ENCODE measurements around the gene CUL5.
"Not testable (repeated sequence)": the region's sequence is repeated elsewhere in the genome, so short reads cannot be mapped to it uniquely, and the experiment has no call there.

Gene CUL5

GRCh38 chr11:108115500-108116140, 106.9 kb downstream of the CUL5 start:
- DNase-seq (ENCODE audit: low spot score), result peak; percentile 86

GRCh38 chr11:108117746-108118371, 109.2 kb downstream of the CUL5 start:
- DNase-seq (ENCODE audit: low spot score), result peak; percentile 44

- DNase-seq (ENCODE audit: low spot score), result not testable (repeated sequence)
Measured at GRCh38 chr11:108120936-108121273, 112.2 kb downstream of the CUL5 start.

DNA sequence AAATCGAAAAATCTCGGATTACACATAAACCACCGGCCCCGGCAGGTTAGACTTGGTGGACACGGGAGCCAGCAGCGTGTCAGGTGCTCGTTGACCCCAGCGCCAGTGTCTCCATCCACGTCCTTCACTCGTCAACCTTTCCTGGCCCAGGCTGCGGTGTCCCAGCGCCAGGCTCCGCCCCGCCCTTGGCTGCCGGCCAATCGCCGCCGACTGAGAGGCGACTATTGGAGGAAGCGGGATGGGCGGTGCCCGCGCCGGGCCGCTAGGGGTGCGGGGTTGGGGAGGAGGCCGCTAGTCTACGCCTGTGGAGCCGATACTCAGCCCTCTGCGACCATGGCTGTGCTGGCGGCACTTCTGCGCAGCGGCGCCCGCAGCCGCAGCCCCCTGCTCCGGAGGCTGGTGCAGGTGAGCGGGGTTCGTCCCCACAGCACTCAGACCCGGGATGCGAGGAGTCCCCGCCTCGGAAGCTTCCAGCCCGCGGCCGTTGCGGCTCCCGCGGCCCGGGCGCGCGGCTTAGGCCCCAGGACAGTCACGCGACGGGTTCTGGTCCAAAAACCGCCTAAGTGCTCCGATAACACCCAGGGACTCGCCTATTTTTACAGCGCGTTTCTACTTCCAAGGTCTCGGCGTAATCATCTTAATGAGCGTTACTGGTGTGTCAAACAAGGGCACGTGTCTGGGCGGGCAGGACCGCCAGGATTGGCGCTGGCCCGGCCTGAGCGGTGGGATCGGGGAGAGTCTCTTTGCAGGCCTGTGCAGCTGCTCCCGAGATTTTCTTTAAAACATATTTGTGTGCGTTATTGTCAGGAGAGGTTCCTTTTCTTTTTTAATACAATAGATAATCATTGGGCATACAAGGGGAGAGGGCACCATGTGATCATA, 112.8 kb downstream of the CUL5 start, which contains the start of gene ACAT1:
TSS of gene ACAT1 (plus strand) at position 294 of the 882 bp plus-strand sequence. CDS start at position 334, 40 bp downstream.
- DNase-seq (ENCODE audit: low spot score), result peak; percentile 89

DNA sequence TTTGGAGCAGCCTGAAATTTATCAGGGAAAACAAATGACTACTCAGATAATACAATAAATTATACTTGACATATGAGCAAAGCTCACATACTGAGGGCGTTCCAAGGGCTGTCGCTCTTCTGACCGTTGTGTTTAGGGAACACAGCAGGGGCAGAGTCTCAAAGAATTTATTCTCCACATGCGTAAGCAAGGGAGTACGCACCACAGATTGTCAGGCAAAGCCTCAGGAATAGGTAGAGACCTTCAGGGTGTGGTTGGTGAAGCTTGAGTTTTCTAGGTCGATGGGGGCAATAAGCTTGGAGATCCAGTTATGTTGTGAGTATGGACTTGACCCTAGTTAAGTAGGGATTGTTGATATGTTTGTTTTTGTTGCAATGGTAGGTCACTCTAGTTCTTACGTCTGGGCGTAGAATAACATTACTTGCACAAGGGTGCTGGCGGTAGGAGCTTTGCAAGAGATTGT, 113.5 kb downstream of the CUL5 start:
- peak; percentile 32 for DNase-seq (ENCODE audit: low spot score)

- DNase-seq (ENCODE audit: low spot score), result no peak
Measured at GRCh38 chr11:108125096-108125495, 116.4 kb downstream of the CUL5 start.

GRCh38 chr11:108128772-108129171, 120.1 kb downstream of the CUL5 start:
- no peak for DNase-seq (ENCODE audit: low spot score)

- no peak for DNase-seq (ENCODE audit: low spot score)
Measured at GRCh38 chr11:108131993-108132392, 123.3 kb downstream of the CUL5 start.

DNA sequence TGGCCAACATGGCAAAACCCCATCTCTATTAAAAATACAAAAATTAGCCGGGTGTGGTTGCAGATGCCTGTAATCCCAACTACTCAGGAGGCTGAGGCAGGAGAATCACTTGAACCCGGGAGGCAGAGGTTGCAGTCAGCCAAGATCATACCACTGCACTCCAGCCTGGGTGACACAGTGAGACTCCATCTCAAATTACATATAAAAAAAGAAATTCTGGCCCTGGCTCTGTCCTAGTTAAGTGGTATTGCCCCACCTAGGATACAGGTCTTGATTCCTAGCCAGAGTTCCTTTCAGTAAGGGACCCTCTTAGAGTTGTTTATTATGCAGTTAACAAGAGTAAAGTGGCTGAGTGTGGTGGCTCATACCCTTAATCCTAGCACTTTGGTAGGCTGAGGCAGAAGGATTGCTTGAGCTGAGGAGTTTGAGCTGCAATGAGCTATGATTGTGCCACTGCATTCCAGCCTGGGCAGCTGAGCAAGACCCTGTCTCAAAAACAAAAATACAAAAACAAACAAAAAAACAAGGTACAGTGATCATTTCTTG, 124.4 kb downstream of the CUL5 start:
- DNase-seq (ENCODE audit: low spot score), result not testable (repeated sequence)

- no peak for DNase-seq (ENCODE audit: low spot score)
Measured at GRCh38 chr11:108135845-108136544, 127.3 kb downstream of the CUL5 start.

DNA sequence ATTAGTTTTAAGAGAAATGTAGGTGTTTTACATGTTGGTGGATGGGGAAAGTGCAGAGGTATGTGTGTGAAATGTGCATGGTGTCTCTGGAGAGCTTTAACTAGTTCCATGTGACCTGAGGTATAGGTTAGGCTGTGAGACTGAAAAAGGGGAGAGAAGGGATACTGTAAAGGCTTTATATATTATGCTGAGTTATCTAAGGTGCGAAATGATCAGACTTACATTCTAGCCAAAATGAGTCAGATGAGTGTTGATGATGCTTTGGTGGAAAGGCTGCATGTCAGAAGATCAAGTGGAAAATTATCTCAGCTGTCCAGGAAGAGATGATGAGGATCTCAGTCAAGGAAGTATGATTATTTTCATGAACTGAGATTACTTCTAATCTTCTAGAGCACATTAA, 128.5 kb downstream of the CUL5 start:
- DNase-seq (ENCODE audit: low spot score), result no peak

DNA sequence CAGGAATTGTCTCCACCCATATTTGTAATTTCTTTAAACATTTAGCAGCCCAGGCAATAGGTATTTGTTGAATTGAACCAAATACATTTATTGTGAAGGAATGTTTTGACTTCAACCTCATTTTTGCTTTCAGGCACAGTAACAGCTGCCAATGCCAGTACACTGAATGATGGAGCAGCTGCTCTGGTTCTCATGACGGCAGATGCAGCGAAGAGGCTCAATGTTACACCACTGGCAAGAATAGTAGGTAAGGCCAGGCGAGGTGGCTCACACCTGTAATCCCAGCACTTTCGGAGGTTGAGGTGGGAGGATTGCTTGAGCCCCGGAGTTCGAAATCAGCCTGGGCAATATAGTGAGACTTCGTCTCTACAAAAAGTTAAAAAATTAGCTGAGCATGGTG, 133.6 kb downstream of the CUL5 start:
- DNase-seq (ENCODE audit: low spot score), result no peak

DNA sequence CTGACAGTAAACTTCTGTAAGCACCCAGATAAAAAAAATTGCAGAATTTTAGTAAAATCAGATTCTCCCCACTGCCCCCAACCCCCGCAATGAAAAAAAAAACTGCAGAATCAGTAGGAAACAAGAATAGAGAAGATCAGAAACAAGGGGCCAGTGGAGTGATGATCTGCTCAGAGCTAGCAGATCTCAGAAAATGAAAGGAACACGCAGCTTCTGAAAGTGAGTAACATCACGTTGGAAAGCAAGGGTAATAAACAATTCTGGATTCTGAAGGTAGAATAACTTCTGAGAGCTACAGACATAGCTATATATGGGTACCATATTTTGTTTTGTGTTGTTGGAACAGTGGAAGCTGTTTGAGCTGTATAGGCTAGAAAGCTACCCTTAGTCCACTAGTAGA, 135.9 kb downstream of the CUL5 start:
- DNase-seq (ENCODE audit: low spot score), result no peak

DNA sequence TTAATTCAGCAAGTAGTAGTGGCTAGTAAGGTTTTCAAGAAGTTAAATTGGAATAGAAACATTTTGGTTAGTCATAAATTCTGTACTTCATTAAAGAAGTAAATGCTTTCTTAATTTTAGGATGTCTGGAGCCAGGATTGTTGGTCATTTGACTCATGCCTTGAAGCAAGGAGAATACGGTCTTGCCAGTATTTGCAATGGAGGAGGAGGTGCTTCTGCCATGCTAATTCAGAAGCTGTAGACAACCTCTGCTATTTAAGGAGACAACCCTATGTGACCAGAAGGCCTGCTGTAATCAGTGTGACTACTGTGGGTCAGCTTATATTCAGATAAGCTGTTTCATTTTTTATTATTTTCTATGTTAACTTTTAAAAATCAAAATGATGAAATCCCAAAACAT, 138.5 kb downstream of the CUL5 start:
- DNase-seq (ENCODE audit: low spot score), result no peak

DNA sequence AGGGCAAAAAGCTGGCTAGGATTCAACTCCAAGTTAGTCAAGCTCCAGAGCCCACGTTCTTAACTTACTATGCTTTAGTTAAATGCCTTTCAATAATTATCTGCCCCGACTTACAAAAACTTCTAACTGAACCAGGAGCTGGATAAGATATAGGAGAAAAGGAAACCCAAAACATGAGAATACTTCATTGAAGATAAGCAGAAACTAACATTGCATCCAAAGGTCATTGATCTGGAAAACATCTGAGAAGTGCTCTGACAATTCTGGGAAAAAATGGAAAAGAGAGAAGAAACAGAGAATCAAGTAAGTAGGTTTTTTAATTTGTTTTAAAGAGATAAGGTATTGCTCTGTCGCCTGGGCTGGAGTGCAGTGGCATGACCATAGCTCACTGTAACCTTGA, 139.9 kb downstream of the CUL5 start:
- DNase-seq (ENCODE audit: low spot score), result no peak

GRCh38 chr11:108154591-108154990, 145.9 kb downstream of the CUL5 start:
- no peak for DNase-seq (ENCODE audit: low spot score)

Data from globus pallidus (tissue), 1 donor.